B cell (primary cell): ENCODE measurements around the gene TGM3. TPM values are rescaled to one million over a fixed set of nuclear protein-coding genes. Genes with fewer than 3 reads are reported as not detected.
"Not testable (repeated sequence)": the region's sequence is repeated elsewhere in the genome, so short reads cannot be mapped to it uniquely, and the experiment has no call there.

Experiments used
- ATAC-seq: fragments of 200-7000 bp; cut with Tn5 transposase; one replicate; pipeline ENCODE4 v1.10.0; 2021; ENCODE audit warnings: low read depth, mild to moderate bottlenecking, moderate number of reproducible peaks, moderate library complexity
- CTCF ChIA-PET: fragments of 350-600 bp; sonication (Branson Sonifier 250); formaldehyde crosslinking; loops from one replicate; lab custom pipeline; 2021; ENCODE audit warnings: antibody characterized with exemption, inconsistent platforms; lab: Charles Lee
- POLR2A ChIA-PET: fragments of 350-600 bp; sonication (Branson Sonifier 250); formaldehyde crosslinking; loops from one replicate; lab custom pipeline; 2021; ENCODE audit warnings: antibody characterized with exemption; lab: Charles Lee
- DNase-seq: peaks from one replicate; pipeline ENCODE4 v3.0.0; 2013
- H2AFZ ChIP-seq: 2 replicates; pipeline ENCODE4 v1.6.1; 2012; ENCODE audit warnings: mild to moderate bottlenecking, low read depth, low read length; ENCODE audit not compliant: insufficient read depth, poor library complexity, severe bottlenecking
- H3K27ac ChIP-seq, 2 donors: 1 replicate in 1 of 2; 2 replicates in 1 of 2; pipeline ENCODE4 v1.5.1; 2012 to 2013; ENCODE audit warnings: low read length in 2 of 2, mild to moderate bottlenecking in 2 of 2, moderate library complexity in 1 of 2
- H3K27me3 ChIP-seq, 4 experiments: fragments of 200-600 bp in 1 of 4; sonication (generic) in 1 of 4; replicated peaks in 1 of 4; 1 replicate in 2 of 4; 2 replicates in 2 of 4; pipeline versions ENCODE4 v1.6.1 to v1.7.0; 2013 to 2016; ENCODE audit warnings: low read length in 3 of 4, mild to moderate bottlenecking in 2 of 4, mixed read lengths in 1 of 4, moderate library complexity in 1 of 4; ENCODE audit not compliant: insufficient read depth in 4 of 4, control insufficient read depth in 3 of 4; ENCODE audit errors: control extremely low read depth in 1 of 4
- H3K36me3 ChIP-seq, 2 experiments: replicated peaks in 1 of 2; 1 replicate in 1 of 2; 2 replicates in 1 of 2; pipeline versions ENCODE4 v1.6.1 to v1.7.1; 2013; ENCODE audit warnings: low read length in 1 of 2; ENCODE audit not compliant: insufficient read depth in 2 of 2, control insufficient read depth in 1 of 2; ENCODE audit errors: control extremely low read depth in 1 of 2, extremely low read depth in 1 of 2
- H3K4me1 ChIP-seq, 2 donors: fragments of 200-600 bp in 1 of 2; sonication (generic) in 1 of 2; 1 replicate in 1 of 2; 2 replicates in 1 of 2; pipeline versions ENCODE4 v1.5.1 to v1.6.1; 2013 to 2017; ENCODE audit warnings: low read length in 2 of 2; ENCODE audit not compliant: control insufficient read depth in 2 of 2, insufficient read depth in 2 of 2
- H3K4me2 ChIP-seq: replicated peaks from 2 replicates; pipeline ENCODE3; 2012; ENCODE audit warnings: mild to moderate bottlenecking, low read depth, low read length; ENCODE audit not compliant: poor library complexity, severe bottlenecking
- H3K4me3 ChIP-seq, 5 experiments: fragments of 200-600 bp in 1 of 5; sonication (generic) in 1 of 5; 1 replicate in 3 of 5; 2 replicates in 2 of 5; pipeline versions ENCODE4 v1.5.1 to v1.7.0; 2011 to 2016; ENCODE audit warnings: low read length in 4 of 5, mild to moderate bottlenecking in 4 of 5, low read depth in 2 of 5, control low read depth in 1 of 5, moderate library complexity in 1 of 5; ENCODE audit not compliant: insufficient read depth in 1 of 5; ENCODE audit errors: control extremely low read depth in 1 of 5, extremely low read depth in 1 of 5
- H3K79me2 ChIP-seq: fragments of 200-600 bp; sonication (generic); one replicate; pipeline ENCODE4 v1.6.0; 2016; ENCODE audit warnings: low read length; ENCODE audit not compliant: control insufficient read depth, insufficient read depth
- H3K9ac ChIP-seq: fragments of 200-600 bp; sonication (generic); 2 replicates; pipeline ENCODE4 v1.6.1; 2017; ENCODE audit warnings: mild to moderate bottlenecking, low read length, moderate library complexity
- H3K9me3 ChIP-seq, 3 donors: one replicate each; pipeline versions ENCODE4 v1.6.1 to v1.7.1; 2013; ENCODE audit warnings: low read length in 2 of 3; ENCODE audit not compliant: control insufficient read depth in 2 of 3, insufficient read depth in 1 of 3; ENCODE audit errors: control extremely low read depth in 1 of 3
- H4K20me1 ChIP-seq: 2 replicates; pipeline ENCODE4 v1.6.0; 2012; ENCODE audit warnings: mild to moderate bottlenecking, low read length; ENCODE audit not compliant: insufficient read depth, control insufficient read depth, poor library complexity, severe bottlenecking
- H3K27ac Mint-ChIP-seq: one replicate; pipeline ENCODE4 v1.8.0; 2021; ENCODE audit warnings: mixed read lengths
- H3K27me3 Mint-ChIP-seq: one replicate; pipeline ENCODE4 v1.8.0; 2021; ENCODE audit warnings: mixed read lengths
- H3K4me1 Mint-ChIP-seq: one replicate; pipeline ENCODE4 v1.8.0; 2021; ENCODE audit warnings: mixed read lengths
- H3K4me3 Mint-ChIP-seq: one replicate; pipeline ENCODE4 v1.8.0; 2021; ENCODE audit warnings: mixed read lengths
- H3K9me3 Mint-ChIP-seq: one replicate; pipeline ENCODE4 v1.8.0; 2022; ENCODE audit warnings: mixed read lengths; ENCODE audit not compliant: insufficient read depth
- CTCF ChIP-seq: fragments of 200-600 bp; IDR thresholded peaks from one replicate; pipeline ENCODE4 v1.8.0; 2022; ENCODE audit warnings: antibody characterized with exemption, mild to moderate bottlenecking
- EZH2 ChIP-seq: IDR thresholded peaks from 2 replicates; pipeline ENCODE4 v1.6.1; 2012; ENCODE audit warnings: borderline replicate concordance, low read depth, mild to moderate bottlenecking, moderate library complexity, low read length; ENCODE audit not compliant: insufficient read depth, poor library complexity, severe bottlenecking
- WGBS: methylation state at CpG from one replicate; pipeline ENCODE4 v1.1.5; 2013; ENCODE audit warnings: missing lambda C conversion rate; ENCODE audit not compliant: insufficient coverage; 5-methylcytosine and 5-hydroxymethylcytosine counted together
- intact Hi-C: fragments of 100-400 bp; cut with micrococcal nuclease; formaldehyde crosslinking; loops from one replicate; pipeline ENCODE4 v1.10.0; 2022
- polyA plus RNA-seq: library from polyadenylated mRNA; depleted of rRNA; stranded (reverse); fragments of >200 nt; gene quantifications from 2 replicates; pipeline ENCODE4 v1.2.3, GENCODE V29; 2012
- total RNA-seq, 2 donors: library from RNA; stranded (reverse); fragments of 120-200 nt in 1 of 2; gene quantifications; 1 replicate in 1 of 2; 2 replicates in 1 of 2; pipeline versions ENCODE4 v1.2.3 to v1.2.4, GENCODE V29; 2013 to 2022

The TGM3 gene
- total and polyA plus RNA-seq, 2 donors (not counting 1 experiment from before 2014, with no cell fraction given): not detected

- H3K27me3 ChIP-seq, H3K9ac ChIP-seq, POLR2A ChIA-PET, H3K79me2 ChIP-seq, H3K27ac Mint-ChIP-seq, H3K27ac ChIP-seq, ATAC-seq, H3K4me2 ChIP-seq, H3K4me1 ChIP-seq, H3K9me3 ChIP-seq, H2AFZ ChIP-seq, H3K4me1 Mint-ChIP-seq, H4K20me1 ChIP-seq, H3K9me3 Mint-ChIP-seq, H3K4me3 ChIP-seq, intact Hi-C loops, H3K4me3 Mint-ChIP-seq, H3K36me3 ChIP-seq, CTCF ChIA-PET, DNase-seq: not testable (repeated sequence)
- peaks cover 33% of the 10 kb centered on the region for H3K27me3 Mint-ChIP-seq
- 83% methylated on average over 11 of the region's 12 CpGs for WGBS
Measured at GRCh38 chr20:2264621-2265374, 31.0 kb upstream of the TGM3 start.

GRCh38 chr20:2273634-2274302 lies 22.0 kb upstream of the TGM3 start:
- TF ChIP-seq EZH2 (no peak), CTCF (no peak)
- POLR2A ChIA-PET: no interaction called here
- no peaks in the 10 kb centered on the region for H3K36me3 ChIP-seq
- ATAC-seq (no peak), DNase-seq (no peak)
- no peaks in the 10 kb centered on the region for H3K79me2 ChIP-seq
- no peaks in the 10 kb centered on the region for H4K20me1 ChIP-seq
- Mint-ChIP-seq H3K4me1 (no peaks in the 10 kb centered on the region), H3K4me3 (no peak overlapping the region), H3K9me3 (no peaks in the 10 kb centered on the region), H3K27ac (no peak overlapping the region), H3K27me3 (peaks cover 12% of the 10 kb centered on the region)
- WGBS: 97% methylated on average over 5 of the region's 7 CpGs
- no peaks in the 10 kb centered on the region for H3K4me1 ChIP-seq
- CTCF ChIA-PET: no interaction called here
- intact Hi-C loops: no loop called here
- H3K9ac ChIP-seq: no peak overlapping the region
- H2AFZ ChIP-seq: no peak overlapping the region
- H3K9me3 ChIP-seq: peaks cover 0 to 1% (median 0%) of the 10 kb centered on the region in 3 donors
- no peak overlapping the region for H3K4me3 ChIP-seq
- no peak overlapping the region for H3K4me2 ChIP-seq
- H3K27ac ChIP-seq: no peak overlapping the region
- no peaks in the 10 kb centered on the region for H3K27me3 ChIP-seq
